HG03469 (cell line): Measurements from ENCODE around the gene ZBTB3.
A peak's percentile ranks its signal among the peaks of the same experiment; 100 is the strongest.
"Not testable (repeated sequence)": the region's sequence is repeated elsewhere in the genome, so short reads cannot be mapped to it uniquely, and the experiment has no call there.

Experiments
- ATAC-seq: cut with Tn5 transposase; IDR thresholded peaks from one replicate; pipeline ENCODE4 v1.9.1; 2021; ENCODE audit warnings: mild to moderate bottlenecking, moderate library complexity, moderate number of reproducible peaks; ENCODE audit not compliant: unreplicated experiment

Gene ZBTB3

DNA sequence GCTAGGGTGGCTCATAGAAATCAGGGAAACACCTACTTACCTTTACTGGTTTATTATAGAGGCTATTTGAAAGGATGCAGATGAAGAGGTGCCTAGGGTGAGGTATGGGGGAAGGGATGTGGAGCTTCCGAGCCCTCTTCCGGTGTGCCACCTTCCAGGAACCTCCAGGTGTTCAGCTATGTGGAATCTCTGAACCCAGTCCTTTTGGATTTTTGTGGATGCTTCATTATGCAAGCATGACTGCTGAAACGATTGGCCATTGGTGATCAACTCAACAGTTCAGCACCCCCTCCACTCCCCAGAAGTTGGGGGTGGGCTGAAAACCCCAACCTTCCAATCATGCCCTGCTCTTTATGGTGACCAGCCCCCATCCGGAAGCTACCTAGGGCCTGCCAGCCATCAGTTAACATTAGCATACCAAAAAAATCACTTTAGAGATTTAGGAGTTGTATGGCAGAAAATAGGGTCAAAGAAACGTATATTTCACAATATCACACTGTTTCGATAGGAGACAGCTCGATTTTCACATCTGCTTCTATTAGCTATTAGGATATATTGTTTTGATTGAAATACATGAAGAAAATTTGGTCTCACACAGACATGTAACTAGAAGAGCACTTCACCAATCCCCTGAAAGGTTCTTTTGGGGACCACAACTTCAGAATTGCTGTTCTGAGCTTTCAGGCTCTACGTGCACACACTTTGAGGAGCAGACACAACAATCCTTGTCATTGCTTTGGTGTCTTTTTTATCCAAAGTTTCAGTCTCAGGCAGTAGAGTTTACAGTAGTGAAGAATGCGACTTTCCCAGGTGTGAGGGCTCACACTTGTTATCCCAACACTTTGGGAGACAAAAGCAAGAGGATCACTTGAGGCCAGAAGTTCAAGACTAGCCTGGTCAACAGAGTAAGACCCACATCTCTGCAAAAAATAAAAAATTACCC is 4.2 kb upstream of the ZBTB3 start:
- ATAC-seq = no peak

DNA sequence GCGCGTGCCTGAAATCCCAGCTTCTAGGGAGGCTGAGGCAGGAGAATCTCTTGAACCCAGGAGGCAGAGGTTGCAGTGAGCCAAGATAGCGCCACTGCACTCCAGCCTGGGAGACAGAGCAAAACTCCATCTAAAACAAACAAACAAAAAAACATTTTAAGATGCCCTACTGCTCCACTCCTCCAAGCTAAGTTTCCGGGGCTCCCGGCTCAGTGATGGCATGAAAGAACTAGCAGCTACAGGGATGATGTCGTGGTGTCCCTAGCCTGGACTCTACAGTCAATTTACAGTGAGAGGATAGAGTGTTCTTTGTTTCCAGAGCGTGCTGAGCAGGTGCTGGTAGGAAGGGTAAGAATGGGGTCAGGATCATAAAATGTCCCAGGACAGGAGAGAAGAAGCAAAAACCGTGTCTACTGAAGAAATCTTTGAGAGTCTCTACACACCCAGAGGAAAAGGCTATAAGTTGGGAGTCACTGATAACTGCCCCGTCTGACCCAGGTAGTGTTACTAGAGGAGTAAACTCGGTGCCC is 1.2 kb upstream of the ZBTB3 start:
- ATAC-seq = no peak

DNA sequence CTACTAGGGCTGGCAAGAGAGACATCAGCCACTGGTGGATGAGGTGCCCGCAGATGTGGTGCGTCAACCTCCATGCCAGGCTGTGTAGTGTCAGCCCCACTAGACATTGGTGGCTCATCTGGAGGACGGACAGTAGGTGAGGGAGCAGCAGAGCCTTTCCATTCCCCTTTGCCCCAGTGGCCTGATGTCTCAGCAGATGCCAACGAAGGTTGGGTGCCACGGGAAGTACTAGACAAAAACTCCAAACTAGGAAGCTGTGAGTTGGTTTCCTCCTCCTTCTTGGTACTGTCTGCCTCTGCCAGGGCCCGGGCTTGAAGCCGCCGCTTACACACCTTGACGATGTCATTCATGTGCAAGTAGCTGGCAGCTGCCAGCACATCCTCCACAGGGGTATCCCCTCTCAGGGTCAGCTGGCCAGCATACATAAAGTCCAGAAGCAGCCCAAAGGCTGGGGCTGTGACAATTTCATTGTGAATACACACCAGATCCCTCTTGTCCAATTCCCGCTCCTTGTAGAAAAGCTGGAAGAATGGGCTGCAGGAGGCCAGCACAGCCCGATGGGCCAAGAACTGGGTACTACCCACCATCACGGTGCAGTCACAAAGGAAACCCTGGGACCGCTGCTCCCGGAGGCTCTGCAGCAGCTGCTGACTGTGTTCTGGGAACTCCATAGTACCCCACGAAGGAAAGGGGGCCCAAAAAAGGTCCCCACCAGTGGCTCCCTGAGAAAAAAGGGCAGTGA is 795 bp downstream of the ZBTB3 start:
- ATAC-seq = no peak

DNA sequence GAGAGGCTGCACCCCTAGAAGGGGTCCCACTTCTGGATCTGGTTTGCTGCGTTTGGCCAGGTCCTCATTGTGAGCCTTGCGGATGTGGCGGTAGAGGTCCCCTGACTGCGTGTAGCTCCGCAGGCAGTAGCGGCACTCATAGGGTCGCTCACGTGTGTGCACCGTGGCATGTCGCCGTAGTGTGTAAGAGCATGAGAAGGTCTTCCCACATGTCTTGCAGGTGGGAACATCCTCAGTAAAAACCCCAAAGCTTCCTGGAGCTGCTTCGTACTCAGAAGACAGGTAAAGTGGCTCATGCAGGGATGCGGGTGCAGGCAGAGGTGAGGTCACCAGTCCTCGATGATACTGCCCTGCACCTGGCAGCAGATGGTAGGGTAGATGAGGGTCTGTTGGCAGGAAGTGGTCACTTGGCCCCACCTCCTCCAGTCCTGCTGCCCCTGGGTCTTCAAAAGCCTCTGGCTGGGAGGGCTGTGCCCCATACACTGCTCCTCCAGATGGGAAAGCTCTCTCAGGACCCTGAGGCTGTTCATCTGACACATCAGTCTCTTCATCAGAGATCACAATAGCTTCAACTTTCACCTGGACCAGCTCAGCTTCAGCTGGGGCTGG is 1.7 kb downstream of the ZBTB3 start:
- ATAC-seq = no peak

DNA sequence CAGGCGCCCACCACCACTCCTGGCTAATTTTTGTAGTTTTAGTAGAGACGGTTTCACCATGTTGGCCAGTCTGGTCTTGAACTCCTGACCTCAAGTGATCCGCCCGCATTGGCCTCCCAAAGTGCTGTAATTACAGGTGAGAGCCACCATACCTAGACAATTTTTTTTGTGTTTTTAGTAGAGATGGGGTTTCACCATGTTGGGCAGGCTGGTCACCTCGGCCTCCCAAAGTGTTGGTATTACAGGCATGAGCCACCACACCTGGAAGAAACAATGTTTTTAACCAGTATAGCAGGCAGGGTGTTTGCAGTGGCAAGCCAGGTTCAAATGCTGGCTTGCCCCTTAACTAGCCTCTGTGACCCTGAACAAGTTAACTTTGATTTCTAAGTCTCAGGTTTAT is 4.0 kb downstream of the ZBTB3 start:
- not testable (repeated sequence) for ATAC-seq

DNA sequence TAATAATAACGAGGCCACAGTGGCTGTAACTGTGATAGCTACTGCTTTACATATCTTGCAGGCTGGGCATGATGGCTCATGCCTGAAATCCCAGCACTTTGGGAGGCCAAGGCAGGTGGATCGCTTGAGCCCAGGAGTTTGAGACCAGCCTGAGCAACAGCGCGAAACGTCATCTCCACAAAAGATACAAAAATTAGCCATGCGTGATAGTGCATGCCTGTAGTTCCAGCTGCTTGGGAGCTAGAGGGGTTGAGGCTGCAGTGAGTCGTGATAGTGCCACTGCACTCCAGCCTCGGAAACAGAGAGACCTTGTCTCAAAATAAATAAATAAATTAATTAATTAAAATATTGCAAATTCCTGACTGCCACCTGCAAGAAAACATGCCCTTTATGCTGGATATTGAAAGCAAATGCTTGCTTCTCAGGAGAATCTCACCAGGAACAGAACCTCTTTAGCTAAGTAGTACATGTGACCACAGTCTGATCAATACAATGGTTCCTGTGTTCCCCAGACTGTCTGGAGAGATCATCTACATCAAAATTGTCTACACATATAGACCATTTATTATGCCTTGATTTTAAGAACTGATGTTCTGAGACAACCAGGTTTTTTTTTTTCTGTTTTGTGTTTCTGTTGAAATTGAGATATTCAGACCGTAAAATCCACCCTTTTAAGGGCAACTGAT is 6.3 kb downstream of the ZBTB3 start:
- ATAC-seq = no peak

DNA sequence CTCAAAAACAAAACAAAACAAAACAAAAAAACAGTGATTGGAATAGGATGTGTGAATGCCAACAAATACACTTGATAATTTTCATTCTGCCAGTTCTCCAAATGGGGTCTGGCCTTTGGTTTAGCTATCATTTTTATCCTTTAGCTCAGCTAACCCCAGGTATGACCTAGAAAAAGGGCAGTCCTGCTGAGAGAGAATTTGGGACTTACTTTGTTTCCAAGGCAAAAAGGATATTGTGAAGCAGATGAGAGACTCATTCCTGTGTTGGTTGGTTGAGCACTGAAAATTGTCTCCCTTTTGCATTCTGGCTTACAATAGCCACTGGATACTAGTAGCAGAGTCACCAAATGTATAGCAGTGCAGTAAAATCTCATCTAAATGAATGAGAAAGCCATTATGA is 16.8 kb downstream of the ZBTB3 start:
- no peak for ATAC-seq

DNA sequence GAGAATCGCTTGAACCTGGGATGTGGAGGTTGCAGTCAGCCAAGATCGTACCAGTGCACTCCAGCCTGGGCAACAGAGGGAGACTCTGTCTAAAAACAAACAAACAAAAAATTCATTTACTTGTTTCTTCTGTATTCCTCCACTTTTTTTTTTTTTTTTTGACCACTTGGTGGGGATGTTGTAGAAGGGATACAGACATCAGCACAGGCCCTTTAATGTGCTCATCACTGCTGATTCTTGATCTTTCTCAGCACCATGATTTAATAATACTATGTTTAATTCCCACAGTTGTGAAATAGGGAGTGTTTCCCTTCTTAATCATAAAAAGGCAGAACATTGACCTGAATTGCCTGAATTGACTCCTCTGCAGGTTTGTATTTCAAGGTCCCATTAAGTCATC is 21.1 kb downstream of the ZBTB3 start:
- no peak for ATAC-seq

DNA sequence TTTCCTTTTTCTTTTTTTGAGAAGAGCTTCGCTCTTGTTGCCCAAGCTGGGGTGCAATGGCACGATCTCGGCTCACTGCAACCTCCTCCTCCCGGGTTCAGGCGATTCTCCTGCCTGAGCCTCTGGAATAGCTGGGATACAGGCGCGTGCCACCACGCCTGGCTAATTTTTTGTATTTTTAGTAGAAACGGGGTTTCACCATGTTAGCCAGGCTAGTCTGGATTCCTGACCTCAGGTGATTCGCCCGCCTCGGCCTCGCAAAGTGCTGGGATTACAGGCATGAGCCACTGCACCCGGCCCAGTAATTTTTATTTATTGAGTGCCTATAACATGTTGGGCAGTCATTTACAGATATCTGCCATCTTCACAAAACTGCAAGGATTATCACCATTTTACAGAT is 23.9 kb downstream of the ZBTB3 start:
- ATAC-seq = not testable (repeated sequence)

DNA sequence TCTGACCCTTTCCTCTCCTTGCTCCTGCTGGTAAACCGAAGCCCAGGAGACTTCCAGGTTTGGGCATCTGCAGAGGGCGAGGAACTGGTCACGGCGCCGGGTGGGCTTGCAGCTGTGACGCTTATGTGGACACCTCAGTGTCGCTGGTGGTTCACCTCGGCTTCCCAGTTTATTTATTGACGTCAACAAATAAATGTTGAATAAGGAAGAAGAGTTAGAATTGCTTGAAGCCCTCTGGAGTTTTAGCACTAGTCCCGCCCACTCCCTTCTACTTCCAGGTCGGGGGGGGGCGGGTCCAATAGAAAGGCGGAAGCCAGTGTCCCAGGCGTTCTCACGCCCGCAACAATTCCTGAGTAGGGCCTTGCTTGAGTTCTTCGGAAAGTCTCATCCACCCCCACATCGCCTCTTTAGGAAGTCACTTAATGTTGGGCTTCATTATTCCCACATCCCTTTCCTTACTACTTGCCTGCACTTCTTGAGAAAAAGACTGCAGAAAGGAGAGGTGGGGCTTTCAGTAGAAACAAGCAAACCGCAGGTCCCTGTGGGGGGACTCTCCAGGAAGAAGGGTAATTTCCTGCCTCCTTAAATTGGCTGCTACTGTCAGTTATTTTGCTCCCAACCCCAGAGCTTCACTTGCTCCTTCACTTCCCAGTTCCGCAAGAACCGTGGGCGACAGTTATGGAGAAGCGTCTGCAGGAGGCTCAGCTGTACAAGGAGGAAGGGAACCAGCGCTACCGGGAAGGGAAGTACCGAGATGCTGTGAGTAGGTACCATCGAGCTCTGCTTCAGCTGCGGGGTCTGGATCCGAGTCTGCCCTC is 25.6 kb downstream of the ZBTB3 start, which contains the start of gene TTC9C:
Gene TTC9C, plus strand, starts transcription at position 316 of the 818 bp plus-strand sequence. Its CDS starts 363 bp downstream, at position 679.
- peak; percentile 6 for ATAC-seq

DNA sequence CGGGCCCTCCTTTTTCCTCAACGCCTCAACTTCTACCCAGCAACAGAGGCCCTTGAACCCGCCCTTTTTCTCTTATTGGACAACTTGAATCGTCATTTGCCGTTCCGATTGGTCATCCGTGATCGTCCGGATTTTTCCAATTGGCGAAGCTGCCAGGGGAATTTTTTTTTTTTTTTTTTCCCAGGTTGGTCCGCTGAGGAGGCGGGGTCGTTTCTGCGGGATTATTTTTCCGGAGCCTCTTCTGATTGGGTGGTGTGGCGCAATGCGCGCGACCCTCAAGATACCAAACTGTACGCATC is 26.1 kb downstream of the ZBTB3 start:
- peak; percentile 36 for ATAC-seq

DNA sequence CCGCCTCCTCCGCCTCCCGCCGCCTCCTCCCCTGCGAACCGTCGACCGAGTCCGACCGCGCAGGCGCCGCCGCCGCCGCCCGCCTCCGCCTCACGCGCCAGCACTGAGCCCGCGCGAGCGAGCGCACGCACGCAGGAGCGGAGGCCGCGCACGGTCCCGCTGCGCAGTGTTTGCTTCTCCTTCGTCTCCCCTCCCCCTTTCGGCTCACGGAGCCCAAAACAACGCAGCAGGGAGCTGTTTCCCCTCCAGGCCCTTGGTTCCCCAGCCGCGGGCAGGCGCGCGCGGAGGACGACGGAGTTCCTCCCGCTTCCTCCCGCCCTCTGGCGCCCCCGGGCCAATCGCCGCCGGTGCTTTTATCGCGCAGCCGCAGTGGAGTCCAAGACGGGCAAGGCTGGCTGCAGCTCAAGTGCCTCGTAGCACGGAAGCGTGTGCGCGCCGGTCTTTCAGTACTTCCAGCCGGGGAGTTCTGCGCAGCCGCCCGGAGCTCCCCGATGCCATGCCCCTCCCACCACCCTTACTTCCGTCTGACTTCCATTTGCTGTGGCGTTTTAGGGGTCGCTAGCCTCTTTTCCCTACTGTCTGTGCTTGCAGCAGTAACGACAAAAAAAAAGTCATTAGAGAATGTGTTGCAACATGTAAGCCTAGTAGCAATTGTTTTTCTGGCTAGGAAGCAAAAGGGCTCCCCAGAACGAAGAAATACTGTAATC is 26.6 kb downstream of the ZBTB3 start, which contains the start of gene HNRNPUL2:
Gene HNRNPUL2, minus strand, starts transcription at position 293 of the 707 bp plus-strand sequence. CDS start 301 bp downstream, outside the sequence.
- peak; percentile 57 for ATAC-seq

DNA sequence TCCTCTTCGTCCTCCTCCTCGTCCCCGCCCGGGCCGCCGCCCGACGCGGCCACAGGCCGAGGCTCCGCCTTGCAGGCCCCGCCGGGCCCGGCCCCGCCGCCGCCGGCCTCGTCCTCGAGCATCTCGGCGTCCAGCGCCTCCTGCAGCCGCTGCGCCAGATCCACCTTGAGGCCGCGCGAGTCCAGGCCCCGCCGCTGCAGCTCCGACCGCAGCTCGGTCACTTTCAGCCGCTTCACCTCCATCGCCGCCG is 27.1 kb downstream of the ZBTB3 start:
- peak; percentile 6 for ATAC-seq

DNA sequence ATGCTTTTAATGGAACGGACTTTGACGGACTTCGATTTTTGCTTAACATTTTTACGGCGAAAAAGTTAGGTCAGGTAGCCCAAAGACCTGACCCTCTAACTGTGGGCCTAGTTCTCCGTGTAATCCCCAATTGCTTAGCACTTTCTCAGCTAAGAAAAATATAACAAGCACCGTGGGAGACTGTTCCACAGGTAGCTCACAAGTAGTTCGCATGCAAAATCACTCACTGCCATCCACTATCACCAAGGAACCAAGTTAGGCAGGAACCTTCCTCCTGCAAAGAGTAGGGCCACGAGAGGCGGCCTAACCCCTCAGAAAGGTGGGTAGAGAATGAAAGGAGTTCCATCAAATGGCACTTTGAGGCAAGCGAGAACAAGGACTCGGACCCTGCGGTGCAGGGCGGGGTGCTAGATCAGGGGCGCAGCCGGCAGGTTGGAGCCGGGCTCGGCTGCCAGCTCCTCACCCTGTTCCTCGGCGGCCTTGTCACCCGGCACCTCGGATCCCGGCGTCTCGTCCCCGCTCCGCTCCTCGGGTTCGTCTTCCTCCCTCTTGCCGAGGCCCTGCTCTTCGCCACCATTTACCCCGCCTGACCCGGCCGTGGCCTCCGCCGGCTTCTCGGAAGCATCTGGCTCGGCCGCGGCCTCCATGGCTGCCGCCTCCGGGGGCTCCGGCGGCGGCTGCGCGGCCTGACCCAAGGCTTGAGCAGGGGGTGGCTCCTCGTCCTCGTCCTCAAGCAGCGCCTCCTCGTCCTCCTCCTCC is 27.6 kb downstream of the ZBTB3 start:
- ATAC-seq = no peak

DNA sequence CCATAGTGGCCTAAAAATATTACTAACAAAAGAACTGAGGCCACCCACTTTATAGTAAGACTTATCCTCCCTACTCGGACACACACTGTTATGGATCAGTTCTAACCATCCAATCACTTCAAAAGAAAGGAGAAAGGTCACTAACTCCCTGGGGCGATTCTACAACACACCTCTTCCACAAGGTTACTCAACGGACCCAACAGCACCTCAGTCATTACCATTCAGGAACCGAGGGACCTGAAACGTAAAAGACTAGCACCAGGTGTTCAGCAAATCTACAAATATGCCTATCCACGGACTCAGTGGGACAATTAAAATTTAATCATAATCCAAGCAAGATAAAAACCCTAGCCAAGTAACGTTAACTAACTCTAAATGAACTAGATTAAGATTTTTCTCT is 28.3 kb downstream of the ZBTB3 start:
- ATAC-seq = no peak

DNA sequence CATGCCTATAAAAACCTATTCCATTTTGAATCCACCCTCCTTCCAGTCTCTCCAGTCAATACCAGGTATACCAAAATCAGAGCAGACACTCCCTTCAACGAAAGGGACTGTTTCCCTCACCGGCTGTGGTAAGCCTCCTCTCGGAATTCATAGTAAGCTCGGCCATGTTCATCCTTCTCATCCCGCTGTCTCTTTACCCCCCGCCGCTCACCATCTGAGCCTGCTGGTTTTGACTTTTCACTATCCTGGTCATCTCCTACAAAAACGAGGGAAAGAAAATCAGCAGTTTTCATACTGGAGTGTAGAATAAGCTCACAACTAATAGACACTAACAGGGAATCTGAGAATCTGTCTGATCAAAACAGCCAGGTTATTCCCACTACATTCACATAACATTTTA is 29.8 kb downstream of the ZBTB3 start:
- no peak for ATAC-seq

DNA sequence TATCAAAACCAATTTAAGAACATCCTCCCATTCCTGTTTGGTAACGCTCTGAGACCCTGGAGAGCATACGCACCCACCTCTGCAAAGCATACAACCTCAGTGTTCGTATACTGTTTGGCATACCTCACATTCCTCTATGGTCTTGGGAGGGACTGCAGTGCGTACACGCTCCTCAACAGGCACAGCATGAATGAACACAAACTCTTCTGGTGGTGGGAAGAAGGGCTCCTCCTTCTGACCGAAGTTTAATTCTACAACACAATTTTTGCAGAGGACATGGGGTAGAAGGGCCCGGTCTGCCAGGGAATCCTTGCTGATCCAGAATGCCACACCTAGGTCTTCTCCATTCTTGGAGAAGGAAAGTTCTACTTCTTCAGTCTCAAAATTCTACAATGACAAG is 32.0 kb downstream of the ZBTB3 start:
- ATAC-seq = no peak

DNA sequence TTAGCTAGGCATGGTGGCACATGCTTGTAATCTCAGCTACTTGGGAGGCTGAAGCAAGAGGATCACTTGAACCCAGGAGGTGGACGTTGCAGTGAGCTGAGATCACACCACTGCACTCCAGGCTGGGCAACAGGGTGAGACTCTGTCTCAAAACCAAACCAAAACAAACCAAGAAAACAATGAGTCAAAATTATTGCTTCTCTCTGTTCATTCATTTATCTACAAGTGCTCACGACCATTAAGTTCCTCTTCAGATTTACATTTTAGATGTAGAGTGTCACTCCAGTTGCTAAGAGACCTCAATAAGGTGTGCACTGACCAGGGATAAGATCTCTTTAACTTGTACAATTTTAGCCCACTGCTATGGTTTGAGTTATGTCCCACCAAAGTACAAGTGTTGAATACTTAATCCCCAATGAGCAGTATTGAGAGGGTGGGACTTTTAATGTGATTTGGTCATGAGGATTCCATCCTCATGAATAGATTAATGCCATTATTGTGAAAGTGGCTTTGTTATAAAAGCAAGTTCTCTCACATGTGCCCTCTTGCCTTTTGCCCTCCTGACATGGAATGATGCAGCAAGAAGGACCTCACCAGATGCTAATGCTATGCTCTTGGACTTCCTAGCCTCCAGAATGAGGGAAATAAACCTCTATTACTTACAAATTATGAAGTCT is 34.5 kb downstream of the ZBTB3 start:
- no peak for ATAC-seq
